Mesendoderm (in vitro differentiated cells): Measurements from ENCODE around the gene FRMD3.

ENCODE experiments used
- DNase-seq: peaks from one replicate; pipeline ENCODE4 v3.0.0; 2013
- H2AK5ac ChIP-seq: 2 replicates; pipeline ENCODE4 v1.6.1; 2013; ENCODE audit warnings: low read length, inconsistent platforms
- H2BK120ac ChIP-seq: 2 replicates; pipeline ENCODE4 v1.6.1; 2013; ENCODE audit warnings: low read depth, mild to moderate bottlenecking, low read length, moderate library complexity, mixed read lengths
- H2BK15ac ChIP-seq: replicated peaks from 2 replicates; pipeline ENCODE4 v1.6.1; 2013; ENCODE audit warnings: low read depth, mild to moderate bottlenecking, moderate library complexity
- H2BK5ac ChIP-seq: 2 replicates; pipeline ENCODE4 v1.6.1; 2013; ENCODE audit warnings: low read length, inconsistent platforms
- H3K18ac ChIP-seq: 2 replicates; pipeline ENCODE4 v1.6.1; 2013; ENCODE audit warnings: mild to moderate bottlenecking, low read length, mixed read lengths
- H3K23ac ChIP-seq: one replicate; pipeline ENCODE4 v1.6.1; 2013; ENCODE audit warnings: low read length
- H3K27ac ChIP-seq: 2 replicates; pipeline ENCODE4 v1.5.1; 2013; ENCODE audit warnings: low read depth, mild to moderate bottlenecking, inconsistent platforms, low read length, moderate library complexity
- H3K27me3 ChIP-seq: 2 replicates; pipeline ENCODE4 v1.6.1; 2013; ENCODE audit warnings: low read length, control low read depth, mild to moderate bottlenecking, inconsistent platforms; ENCODE audit not compliant: insufficient read depth, poor library complexity
- H3K36me3 ChIP-seq: 2 replicates; pipeline ENCODE4 v1.6.1; 2013; ENCODE audit warnings: low read length, inconsistent platforms; ENCODE audit not compliant: control insufficient read depth, insufficient read depth
- H3K4ac ChIP-seq: one replicate; pipeline ENCODE4 v1.6.1; 2013; ENCODE audit warnings: low read depth, mild to moderate bottlenecking, low read length, moderate library complexity
- H3K4me1 ChIP-seq: 2 replicates; pipeline ENCODE4 v1.6.1; 2013; ENCODE audit warnings: low read depth, low read length, inconsistent platforms; ENCODE audit not compliant: control insufficient read depth
- H3K4me2 ChIP-seq: 2 replicates; pipeline ENCODE4 v1.6.1; 2013; ENCODE audit warnings: low read length
- H3K4me3 ChIP-seq: 2 replicates; pipeline ENCODE4 v1.5.1; 2013; ENCODE audit warnings: mild to moderate bottlenecking, low read length
- H3K56ac ChIP-seq: one replicate; pipeline ENCODE4 v1.6.1; 2013; ENCODE audit warnings: low read length
- H3K79me1 ChIP-seq: 2 replicates; pipeline ENCODE4 v1.6.1; 2013; ENCODE audit warnings: low read length, inconsistent platforms
- H3K79me2 ChIP-seq: 2 replicates; pipeline ENCODE4 v1.6.1; 2013; ENCODE audit warnings: mild to moderate bottlenecking, low read length; ENCODE audit not compliant: control insufficient read depth, insufficient read depth
- H3K9ac ChIP-seq: 2 replicates; pipeline ENCODE4 v1.6.1; 2013; ENCODE audit warnings: low read length, inconsistent platforms
- H4K5ac ChIP-seq: one replicate; pipeline ENCODE4 v1.6.1; 2013; ENCODE audit warnings: low read length
- H4K8ac ChIP-seq: one replicate; pipeline ENCODE4 v1.6.1; 2013; ENCODE audit warnings: low read depth, mild to moderate bottlenecking, control low read depth, low read length, moderate library complexity
- WGBS: extraction: QIAGEN DNeasy Blood & Tissue Kit; methylation state at CpG from one replicate; pipeline ENCODE4 v1.1.7; 2013; ENCODE audit warnings: low lambda C conversion rate, missing lambda C conversion rate; ENCODE audit not compliant: insufficient coverage; ENCODE audit errors: extremely low coverage; 5-methylcytosine and 5-hydroxymethylcytosine counted together

Gene FRMD3

GRCh38 chr9:83342006-83342405 is 196.2 kb downstream of the FRMD3 start:
- Histone ChIP-seq H2BK15ac (no peak overlapping the region), H3K4me3 (no peak overlapping the region), H4K8ac (no peak overlapping the region), H3K79me1 (no peaks in the 10 kb centered on the region), H3K79me2 (no peaks in the 10 kb centered on the region), H3K36me3 (no peaks in the 10 kb centered on the region), H3K23ac (no peak overlapping the region), H3K4me2 (no peak overlapping the region), H2BK5ac (no peak overlapping the region), H2AK5ac (no peak overlapping the region), H3K4me1 (no peaks in the 10 kb centered on the region), H3K18ac (no peak overlapping the region), H3K4ac (no peak overlapping the region), H2BK120ac (no peak overlapping the region), H3K27me3 (no peaks in the 10 kb centered on the region), H4K5ac (no peak overlapping the region), H3K27ac (no peak overlapping the region), H3K56ac (no peak overlapping the region), H3K9ac (no peak overlapping the region)
- DNase-seq, result no peak
- WGBS, result no CpG with 5 or more reads among the region's 3 CpGs

- no peak overlapping the region for H3K4me2 ChIP-seq
- H2AK5ac ChIP-seq, result no peak overlapping the region
- no peaks in the 10 kb centered on the region for H3K79me2 ChIP-seq
- no peaks in the 10 kb centered on the region for H3K27me3 ChIP-seq
- no peak overlapping the region for H2BK15ac ChIP-seq
- WGBS, result no CpG with 5 or more reads among the region's 3 CpGs
- H3K79me1 ChIP-seq, result no peaks in the 10 kb centered on the region
- H3K27ac ChIP-seq, result no peak overlapping the region
- H3K23ac ChIP-seq, result no peak overlapping the region
- no peak for DNase-seq
- no peak overlapping the region for H4K5ac ChIP-seq
- no peaks in the 10 kb centered on the region for H3K4me1 ChIP-seq
- no peak overlapping the region for H3K56ac ChIP-seq
- H3K36me3 ChIP-seq, result no peaks in the 10 kb centered on the region
- no peak overlapping the region for H4K8ac ChIP-seq
- no peak overlapping the region for H2BK120ac ChIP-seq
- H2BK5ac ChIP-seq, result no peak overlapping the region
- no peak overlapping the region for H3K4ac ChIP-seq
- no peak overlapping the region for H3K18ac ChIP-seq
- H3K4me3 ChIP-seq, result no peak overlapping the region
- H3K9ac ChIP-seq, result no peak overlapping the region
Measured at GRCh38 chr9:83340451-83340850, 197.8 kb downstream of the FRMD3 start.

GRCh38 chr9:83339435-83339834 is 198.8 kb downstream of the FRMD3 start:
- Histone ChIP-seq H2BK15ac (no peak overlapping the region), H4K8ac (no peak overlapping the region), H3K56ac (no peak overlapping the region), H3K4me2 (no peak overlapping the region), H3K9ac (no peak overlapping the region), H3K27me3 (no peaks in the 10 kb centered on the region), H3K18ac (no peak overlapping the region), H3K4ac (no peak overlapping the region), H3K79me1 (no peaks in the 10 kb centered on the region), H2BK120ac (no peak overlapping the region), H3K4me1 (no peaks in the 10 kb centered on the region), H3K79me2 (no peaks in the 10 kb centered on the region), H3K36me3 (no peaks in the 10 kb centered on the region), H3K4me3 (no peak overlapping the region), H3K23ac (no peak overlapping the region), H3K27ac (no peak overlapping the region), H2AK5ac (no peak overlapping the region), H2BK5ac (no peak overlapping the region), H4K5ac (no peak overlapping the region)
- WGBS, result no CpG with 5 or more reads among the region's 1 CpG
- no peak for DNase-seq

- no peaks in the 10 kb centered on the region for H3K4me1 ChIP-seq
- no peak overlapping the region for H3K18ac ChIP-seq
- H2BK120ac ChIP-seq, result no peak overlapping the region
- H4K8ac ChIP-seq, result no peak overlapping the region
- no peak overlapping the region for H2BK5ac ChIP-seq
- no peak overlapping the region for H2AK5ac ChIP-seq
- no peak overlapping the region for H2BK15ac ChIP-seq
- no peak overlapping the region for H3K56ac ChIP-seq
- H3K27me3 ChIP-seq, result no peaks in the 10 kb centered on the region
- H3K79me1 ChIP-seq, result no peaks in the 10 kb centered on the region
- H3K36me3 ChIP-seq, result no peaks in the 10 kb centered on the region
- H3K27ac ChIP-seq, result no peak overlapping the region
- H3K4me3 ChIP-seq, result no peak overlapping the region
- DNase-seq, result peak; percentile 24
- no peak overlapping the region for H3K23ac ChIP-seq
- H4K5ac ChIP-seq, result no peak overlapping the region
- H3K9ac ChIP-seq, result no peak overlapping the region
- no CpG with 5 or more reads among the region's 1 CpG for WGBS
- H3K4ac ChIP-seq, result no peak overlapping the region
- no peak overlapping the region for H3K4me2 ChIP-seq
- no peaks in the 10 kb centered on the region for H3K79me2 ChIP-seq
Measured at GRCh38 chr9:83336706-83337105, 201.5 kb downstream of the FRMD3 start.

GRCh38 chr9:83334320-83334719 is 203.9 kb downstream of the FRMD3 start:
- no peak overlapping the region for H3K9ac ChIP-seq
- H2BK120ac ChIP-seq, result no peak overlapping the region
- H3K4me1 ChIP-seq, result no peaks in the 10 kb centered on the region
- H2BK15ac ChIP-seq, result no peak overlapping the region
- H3K4me2 ChIP-seq, result no peak overlapping the region
- H3K23ac ChIP-seq, result no peak overlapping the region
- no peak overlapping the region for H3K18ac ChIP-seq
- no peak overlapping the region for H3K56ac ChIP-seq
- no peak overlapping the region for H3K27ac ChIP-seq
- peak; percentile 69 for DNase-seq
- H2AK5ac ChIP-seq, result no peak overlapping the region
- H3K79me1 ChIP-seq, result no peaks in the 10 kb centered on the region
- H4K8ac ChIP-seq, result no peak overlapping the region
- no peak overlapping the region for H2BK5ac ChIP-seq
- H3K27me3 ChIP-seq, result no peaks in the 10 kb centered on the region
- no CpG with 5 or more reads among the region's 4 CpGs for WGBS
- H3K4ac ChIP-seq, result no peak overlapping the region
- no peak overlapping the region for H3K4me3 ChIP-seq
- no peaks in the 10 kb centered on the region for H3K36me3 ChIP-seq
- H4K5ac ChIP-seq, result no peak overlapping the region
- no peaks in the 10 kb centered on the region for H3K79me2 ChIP-seq
